GM12864 (cell line): ENCODE measurements around the gene TMF1.

Source experiments
- DNase-seq: peaks from one replicate; pipeline ENCODE4 v3.0.0-alpha.2; 2011; ENCODE audit warnings: low read depth
- H3K4me3 ChIP-seq: 2 replicates; pipeline ENCODE4 v1.5.1; 2011; ENCODE audit warnings: mild to moderate bottlenecking, low read depth, low read length, control low read depth
- TF ChIP-seq, protein P1 (sequence below): IDR thresholded peaks from 2 replicates; pipeline ENCODE4 v1.5.1; 2011; ENCODE audit warnings: low read depth, mild to moderate bottlenecking, moderate library complexity, low read length, control low read depth, inconsistent platforms; ENCODE audit errors: missing control alignments

The TMF1 gene

DNA sequence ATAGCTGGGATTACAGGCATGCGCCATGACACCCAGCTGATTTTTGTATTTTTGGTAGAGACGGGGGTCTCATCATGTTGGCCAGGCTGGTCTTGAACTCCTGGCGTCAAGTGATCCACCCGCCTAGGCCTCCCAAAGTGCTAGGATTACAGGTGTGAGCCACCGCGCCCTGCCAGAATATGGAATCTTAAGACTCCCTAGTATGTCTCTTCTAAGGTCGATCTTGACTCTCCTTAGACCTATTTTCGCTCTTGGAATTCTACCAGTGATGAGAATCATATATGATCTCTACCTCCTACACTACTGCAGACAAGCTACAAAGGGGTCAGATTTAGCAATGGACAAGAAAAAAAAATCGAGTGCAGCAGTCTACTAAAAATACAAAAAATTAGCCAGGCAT lies 19.4 kb downstream of the TMF1 start:
- no peak overlapping the region for H3K4me3 ChIP-seq
- TF ChIP-seq, protein P1, sequence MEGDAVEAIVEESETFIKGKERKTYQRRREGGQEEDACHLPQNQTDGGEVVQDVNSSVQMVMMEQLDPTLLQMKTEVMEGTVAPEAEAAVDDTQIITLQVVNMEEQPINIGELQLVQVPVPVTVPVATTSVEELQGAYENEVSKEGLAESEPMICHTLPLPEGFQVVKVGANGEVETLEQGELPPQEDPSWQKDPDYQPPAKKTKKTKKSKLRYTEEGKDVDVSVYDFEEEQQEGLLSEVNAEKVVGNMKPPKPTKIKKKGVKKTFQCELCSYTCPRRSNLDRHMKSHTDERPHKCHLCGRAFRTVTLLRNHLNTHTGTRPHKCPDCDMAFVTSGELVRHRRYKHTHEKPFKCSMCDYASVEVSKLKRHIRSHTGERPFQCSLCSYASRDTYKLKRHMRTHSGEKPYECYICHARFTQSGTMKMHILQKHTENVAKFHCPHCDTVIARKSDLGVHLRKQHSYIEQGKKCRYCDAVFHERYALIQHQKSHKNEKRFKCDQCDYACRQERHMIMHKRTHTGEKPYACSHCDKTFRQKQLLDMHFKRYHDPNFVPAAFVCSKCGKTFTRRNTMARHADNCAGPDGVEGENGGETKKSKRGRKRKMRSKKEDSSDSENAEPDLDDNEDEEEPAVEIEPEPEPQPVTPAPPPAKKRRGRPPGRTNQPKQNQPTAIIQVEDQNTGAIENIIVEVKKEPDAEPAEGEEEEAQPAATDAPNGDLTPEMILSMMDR = no peak
- no peak for DNase-seq

DNA sequence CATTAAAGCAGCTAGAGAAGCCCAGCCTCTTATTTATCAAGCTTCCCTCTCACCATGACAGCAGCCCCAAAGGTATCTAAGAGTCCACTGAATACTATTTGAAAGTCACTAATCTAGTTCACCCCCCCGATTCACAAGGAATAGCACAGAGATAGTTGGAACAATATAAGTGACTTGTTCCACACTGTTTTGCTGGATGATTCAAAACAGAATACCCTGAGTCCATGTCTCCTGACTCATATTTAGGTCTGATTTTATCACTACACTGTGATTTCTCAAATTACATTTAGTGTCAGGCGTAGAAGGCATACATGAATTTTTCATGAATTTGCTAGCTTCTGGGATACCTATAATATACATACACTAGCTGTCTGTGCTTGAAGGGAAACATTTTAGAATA lies 20.0 kb downstream of the TMF1 start:
- TF ChIP-seq, protein P1 = no peak
- no peak for DNase-seq

DNA sequence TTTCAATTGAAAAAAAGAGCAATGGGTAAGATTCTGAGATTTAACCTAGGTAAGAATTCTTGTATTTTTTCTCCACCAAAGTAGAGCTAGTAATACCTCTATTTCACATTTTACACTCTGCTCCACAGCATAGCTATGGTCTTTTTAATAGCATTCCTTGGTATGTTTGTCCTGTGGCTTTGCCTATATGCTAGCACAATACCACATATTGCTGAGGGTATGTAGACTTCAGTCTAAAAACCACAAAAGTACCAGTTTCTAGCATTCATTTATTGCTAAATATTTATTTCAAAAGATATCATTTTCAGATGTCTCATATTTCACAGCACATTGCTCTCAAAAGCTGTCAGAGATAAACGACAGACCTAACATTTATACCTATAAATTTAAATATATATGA lies 20.5 kb downstream of the TMF1 start:
- no peak overlapping the region for H3K4me3 ChIP-seq
- TF ChIP-seq, protein P1 = no peak
- no peak for DNase-seq

More for the DNA sequence above, 20.0 kb downstream of the TMF1 start:
- H3K4me3 ChIP-seq = no peak overlapping the region

DNA sequence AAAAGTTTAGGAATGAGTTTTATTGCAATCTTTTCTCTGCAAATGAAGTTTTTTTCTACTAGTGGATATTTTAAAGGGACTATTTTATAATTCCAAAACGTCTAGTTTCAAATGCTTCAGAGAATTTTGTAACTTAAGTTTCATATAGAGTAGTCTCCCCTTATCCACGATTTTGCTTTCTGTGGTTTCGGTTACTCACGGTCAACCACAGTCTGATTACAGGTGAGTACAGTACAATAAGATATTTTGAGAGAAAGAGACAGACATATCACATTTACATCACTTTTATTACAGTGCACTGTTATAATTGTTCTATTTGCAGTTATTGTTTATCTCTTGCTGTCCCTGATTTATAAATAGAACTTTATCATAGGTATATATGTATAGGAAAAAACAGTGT lies 31.3 kb downstream of the TMF1 start:
- no peak for DNase-seq
- TF ChIP-seq, protein P1 = no peak
- no peak overlapping the region for H3K4me3 ChIP-seq

DNA sequence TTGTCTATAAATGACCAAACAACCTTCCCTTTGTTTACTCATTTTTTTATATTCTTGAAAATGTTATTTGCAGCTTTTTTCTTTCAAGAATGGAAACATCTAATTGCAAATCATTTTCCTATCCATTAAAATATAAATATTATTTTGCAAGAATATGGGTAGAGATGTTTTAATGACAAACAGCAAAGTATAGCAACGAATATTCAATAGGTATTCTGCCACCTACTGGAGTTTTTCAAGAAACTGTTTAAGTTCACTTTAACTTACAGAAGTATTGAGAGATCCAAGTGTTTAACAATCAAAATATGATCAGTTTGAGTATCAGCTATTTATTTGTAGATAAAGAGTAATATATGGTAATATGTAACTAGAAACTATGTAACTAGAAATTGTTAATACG lies 31.7 kb downstream of the TMF1 start:
- TF ChIP-seq, protein P1 = peak; percentile 4
- no peak overlapping the region for H3K4me3 ChIP-seq
- no peak for DNase-seq

DNA sequence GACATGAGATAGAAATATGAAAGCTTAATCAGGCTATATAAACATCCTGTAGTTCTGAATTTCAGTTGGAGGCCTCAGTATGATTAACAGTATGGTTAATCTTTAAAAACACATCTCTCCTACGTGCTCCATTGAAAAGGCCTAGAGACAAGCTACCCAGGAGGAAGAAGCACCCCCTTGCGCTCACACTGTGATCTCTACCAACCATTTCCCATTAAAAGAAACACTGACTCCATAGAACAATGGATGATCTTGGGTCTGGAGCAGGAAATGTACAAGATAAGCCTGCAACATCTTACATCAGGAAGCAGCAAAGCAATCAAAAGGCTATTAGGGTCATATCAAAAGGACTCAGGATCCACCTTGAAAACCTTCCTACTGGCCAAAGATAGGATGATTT lies 35.2 kb downstream of the TMF1 start:
- TF ChIP-seq, protein P1 = no peak
- no peak overlapping the region for H3K4me3 ChIP-seq
- DNase-seq = no peak

DNA sequence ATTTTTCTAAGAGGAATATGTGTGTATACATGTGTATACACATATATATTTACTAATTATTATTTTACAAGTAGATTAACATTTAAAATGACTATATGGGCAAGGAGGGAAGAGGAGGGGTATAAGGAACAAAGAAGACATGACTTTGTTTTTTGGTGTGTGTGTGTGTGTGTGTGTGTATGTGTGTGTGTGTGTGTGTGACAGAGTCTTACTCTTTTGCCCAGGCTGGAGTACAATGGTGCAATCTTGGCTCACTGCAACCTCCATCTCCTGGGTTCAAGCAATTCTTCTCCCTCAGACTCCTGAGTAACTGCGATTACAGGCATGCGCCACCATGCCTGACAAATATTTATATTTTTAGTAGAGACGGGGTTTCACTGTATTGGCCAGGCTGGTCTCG lies 36.0 kb downstream of the TMF1 start:
- no peak for DNase-seq
- H3K4me3 ChIP-seq = no peak overlapping the region
- TF ChIP-seq, protein P1 = no peak
